ENCODE results near the gene POLH. TPM values are rescaled to one million over a fixed set of nuclear protein-coding genes. Genes with fewer than 3 reads are reported as not detected.

Gene POLH
- total and polyA plus RNA-seq, 9 of the 15 experiments (the other 6 are each of a cell fraction or from before 2014, with no cell fraction given): 5.8 to 31.6 (median 20.6) TPM

GRCh38 chr6:43629505-43630300, 53.7 kb downstream of the POLH start (continued):
- TF ChIP-seq MGA (IDR thresholded peaks at IDR 0.05): no peak
- TF ChIP-seq GABPB1 (CRISPR knock-in tag; IDR thresholded peaks at IDR 0.05): peak; percentile 24; the same call in 1 of the 2 replicates
- TF ChIP-seq MITF (IDR thresholded peaks at IDR 0.05): 0 out of 2 replicates have a peak, but pooled peaks have one; percentile 12
- TF ChIP-seq GTF2E2 (tag; IDR thresholded peaks at IDR 0.05): peak; percentile 93
- TF ChIP-seq DIDO1 (tag; IDR thresholded peaks at IDR 0.05; ENCODE audit: low read depth): no peak
- TF ChIP-seq TARDBP (IDR thresholded peaks at IDR 0.05): peak; percentile 80; the same call in 1 of the 2 replicates
- peak; percentile 99 for TF ChIP-seq CEBPB (tag; IDR thresholded peaks at IDR 0.05)
- no peak for TF ChIP-seq ZC3H8 (IDR thresholded peaks at IDR 0.05)
- no peak for TF ChIP-seq ZNF695 (CRISPR knock-in tag; IDR thresholded peaks at IDR 0.05)
- TF ChIP-seq ZNF384 (IDR thresholded peaks at IDR 0.05; ENCODE audit: low read depth, low read length): no peak
- no peak for TF ChIP-seq ZNF76 (CRISPR knock-in tag; IDR thresholded peaks at IDR 0.05; ENCODE audit: borderline replicate concordance)
- TF ChIP-seq ZC3H4 (CRISPR knock-in tag; IDR thresholded peaks at IDR 0.05; ENCODE audit: borderline replicate concordance): no peak
- no peak for TF ChIP-seq ZNF764 (CRISPR knock-in tag; IDR thresholded peaks at IDR 0.05; ENCODE audit: low read depth)
- TF ChIP-seq SRSF9 (IDR thresholded peaks at IDR 0.05; ENCODE audit: borderline replicate concordance, low read depth, low read length): no peak
- 0 out of 2 replicates have a peak, but pooled peaks have one; percentile 60 for TF ChIP-seq PRMT5 (CRISPR knock-in tag; IDR thresholded peaks at IDR 0.05)
- TF ChIP-seq FOSL1 (tag; conservative IDR thresholded peaks at IDR 0.05): no peak; the same call in none of the 2 replicates
